Measurements from ENCODE around the gene TTC21A.
A peak's percentile ranks its signal among the peaks of the same experiment; 100 is the strongest.

Gene TTC21A

DNA sequence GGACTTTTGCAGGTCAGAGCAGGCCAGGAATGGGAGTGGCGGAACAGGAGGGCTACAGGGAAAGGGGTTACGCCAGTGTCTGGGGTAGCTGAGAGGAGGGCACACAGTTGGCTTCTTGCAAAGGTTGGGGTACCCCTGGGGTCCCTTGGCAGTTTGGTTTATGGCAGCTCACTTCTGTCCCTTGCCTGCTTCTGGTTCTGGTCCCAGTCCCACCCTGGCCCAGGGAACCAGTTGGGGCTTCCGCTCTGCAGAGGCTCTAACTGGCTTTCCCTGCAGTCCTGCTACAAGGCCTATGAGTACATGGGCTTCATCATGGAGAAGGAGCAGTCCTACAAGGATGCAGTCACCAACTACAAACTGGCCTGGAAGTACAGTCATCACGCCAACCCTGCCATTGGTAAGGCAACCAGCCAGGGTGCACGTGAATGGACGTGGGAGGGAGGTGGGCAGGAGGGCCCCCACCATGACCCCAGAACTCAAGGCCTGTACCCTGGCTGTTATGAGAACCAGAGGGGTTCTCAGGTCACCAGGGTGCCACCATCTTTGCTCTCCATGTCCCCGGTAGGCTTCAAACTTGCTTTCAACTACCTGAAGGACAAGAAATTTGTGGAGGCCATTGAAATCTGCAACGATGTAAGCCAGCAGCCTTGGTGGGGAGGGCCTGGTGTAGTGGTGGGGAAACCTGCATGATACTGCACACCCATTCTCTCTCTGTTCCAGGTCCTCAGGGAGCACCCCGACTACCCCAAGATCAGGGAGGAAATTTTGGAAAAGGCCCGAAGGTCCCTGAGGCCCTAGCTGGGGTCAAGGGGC, 30.7 kb downstream of the TTC21A start:
- no peak for DNase-seq

GRCh38 chr3:39138804-39139415, 31.4 kb downstream of the TTC21A start:
- no peak for DNase-seq

- DNase-seq: no peak
Observed at GRCh38 chr3:39139442-39139841, 32.0 kb downstream of the TTC21A start.

DNA sequence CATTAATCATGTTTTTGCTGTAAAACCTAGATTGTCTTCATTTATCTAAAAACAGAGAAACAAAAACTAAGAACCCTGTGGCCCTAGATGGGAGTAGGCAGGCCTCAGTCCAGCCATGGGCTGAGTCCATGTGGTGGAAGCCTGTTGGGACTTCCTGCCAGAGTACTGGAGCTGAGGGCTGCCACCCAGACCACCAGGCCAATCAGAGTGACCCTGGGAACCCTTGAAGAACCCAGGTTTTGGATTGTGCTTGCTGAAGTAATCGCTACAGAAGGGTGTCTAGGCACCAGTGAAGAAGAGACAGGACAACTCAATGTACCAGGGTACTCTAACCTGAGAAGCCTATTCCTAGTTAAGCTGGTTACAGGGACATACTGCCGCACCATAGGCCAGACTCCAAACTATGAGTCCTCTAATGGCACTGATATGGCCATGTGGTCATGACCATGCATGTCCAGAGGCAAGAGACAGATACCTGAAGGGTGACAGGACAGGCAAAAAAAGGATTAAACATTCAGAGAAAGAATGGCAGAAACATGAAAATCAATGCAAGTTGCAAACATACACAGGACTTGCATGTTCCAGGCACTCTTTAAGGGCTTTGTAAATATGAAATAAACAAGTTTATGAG, 33.0 kb downstream of the TTC21A start:
- DNase-seq: no peak

GRCh38 chr3:39141171-39141995, 33.9 kb downstream of the TTC21A start:
- DNase-seq: no peak

DNA sequence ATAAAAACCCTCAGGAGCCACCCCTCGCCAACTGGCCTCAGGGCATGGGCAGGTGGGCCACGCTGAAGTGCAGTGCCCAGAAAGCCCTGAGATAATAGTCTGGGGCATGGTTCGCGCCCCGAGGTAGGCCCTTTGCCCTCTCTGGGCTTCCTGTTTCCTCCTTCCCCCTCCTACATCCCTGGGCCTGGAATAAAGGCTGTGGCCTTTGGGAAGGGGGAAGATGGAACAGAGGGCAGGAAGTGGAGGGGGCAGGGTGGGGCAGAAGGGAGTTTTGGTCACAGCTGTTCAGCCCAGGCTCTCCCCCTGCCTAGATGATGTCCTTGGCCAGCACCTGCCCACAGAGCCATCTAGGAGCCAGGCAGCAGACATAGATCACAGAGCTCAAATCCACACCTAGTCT, 34.6 kb downstream of the TTC21A start:
- DNase-seq: no peak

DNA sequence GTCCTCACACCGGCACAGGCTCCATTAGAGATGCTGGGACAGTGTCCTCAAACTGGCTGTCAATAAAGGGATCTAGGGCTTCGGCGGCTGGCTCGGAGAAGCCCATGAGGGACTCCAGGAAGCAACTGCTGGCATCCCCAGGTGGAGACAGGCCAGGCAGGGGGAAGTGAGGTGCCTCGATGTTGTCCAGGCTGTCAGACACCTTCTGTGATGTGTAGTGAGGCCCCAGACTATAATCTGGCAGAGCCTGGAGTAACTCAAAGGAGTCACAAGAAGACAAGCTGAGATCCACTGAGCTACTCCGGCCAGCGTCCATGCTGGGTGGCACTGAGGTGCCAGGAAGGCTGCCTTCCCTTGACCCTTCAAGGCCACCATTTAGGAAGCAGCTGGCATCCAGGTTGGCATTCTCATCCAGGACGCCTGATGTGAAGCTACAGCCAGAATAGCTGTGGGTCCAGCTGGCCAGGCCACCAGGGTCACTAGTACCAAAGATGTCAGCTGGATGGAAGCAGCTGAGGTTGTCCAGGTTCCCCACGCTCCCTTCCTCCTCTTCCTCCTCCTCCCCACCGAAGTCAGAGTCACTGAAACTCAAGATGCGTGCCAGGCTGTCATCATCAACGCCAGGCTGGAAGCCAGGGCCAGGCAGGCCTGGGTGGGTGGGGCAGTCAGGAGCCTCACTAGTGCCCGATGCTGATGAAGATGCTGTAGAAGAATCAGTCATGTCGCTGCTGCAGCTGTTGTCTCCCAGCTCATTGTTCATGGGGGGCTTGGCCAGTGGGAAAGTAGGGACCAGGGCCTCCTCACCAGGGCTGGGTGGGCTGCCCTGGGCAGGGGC, 35.8 kb downstream of the TTC21A start:
- DNase-seq: no peak

- no peak for DNase-seq
Observed at GRCh38 chr3:39144095-39144747, 36.7 kb downstream of the TTC21A start.

- DNase-seq: no peak
Observed at GRCh38 chr3:39144748-39145380, 37.4 kb downstream of the TTC21A start.

DNA sequence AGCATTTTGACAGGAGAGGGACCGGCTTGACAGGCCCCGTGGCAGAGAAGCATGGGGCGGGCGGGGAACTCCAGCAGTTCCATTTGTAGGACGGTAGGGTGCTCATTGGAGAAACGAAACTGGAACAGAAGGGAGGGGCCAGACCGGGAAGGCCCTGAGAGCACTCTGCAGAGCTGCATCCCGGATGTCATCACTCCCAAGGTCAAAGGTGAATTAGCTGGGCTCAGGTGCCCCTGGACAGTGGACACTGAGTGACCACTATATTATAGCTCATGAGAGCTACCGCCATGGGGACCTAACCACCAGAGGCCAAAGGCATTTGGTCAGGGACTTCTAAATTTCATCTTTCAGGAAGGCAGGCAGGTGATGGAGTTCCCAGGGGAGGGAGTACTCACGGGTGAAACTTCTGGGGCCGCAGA, 38.6 kb downstream of the TTC21A start:
- DNase-seq: no peak

GRCh38 chr3:39146611-39147591, 39.4 kb downstream of the TTC21A start:
- DNase-seq: peak; percentile 84

GRCh38 chr3:39147711-39148434, 40.4 kb downstream of the TTC21A start:
- no peak for DNase-seq

- DNase-seq: no peak
Observed at GRCh38 chr3:39148435-39149058, 41.1 kb downstream of the TTC21A start.

- DNase-seq: no peak
Observed at GRCh38 chr3:39149059-39149455, 41.6 kb downstream of the TTC21A start.

GRCh38 chr3:39149498-39150147, 42.1 kb downstream of the TTC21A start:
- DNase-seq: no peak

DNA sequence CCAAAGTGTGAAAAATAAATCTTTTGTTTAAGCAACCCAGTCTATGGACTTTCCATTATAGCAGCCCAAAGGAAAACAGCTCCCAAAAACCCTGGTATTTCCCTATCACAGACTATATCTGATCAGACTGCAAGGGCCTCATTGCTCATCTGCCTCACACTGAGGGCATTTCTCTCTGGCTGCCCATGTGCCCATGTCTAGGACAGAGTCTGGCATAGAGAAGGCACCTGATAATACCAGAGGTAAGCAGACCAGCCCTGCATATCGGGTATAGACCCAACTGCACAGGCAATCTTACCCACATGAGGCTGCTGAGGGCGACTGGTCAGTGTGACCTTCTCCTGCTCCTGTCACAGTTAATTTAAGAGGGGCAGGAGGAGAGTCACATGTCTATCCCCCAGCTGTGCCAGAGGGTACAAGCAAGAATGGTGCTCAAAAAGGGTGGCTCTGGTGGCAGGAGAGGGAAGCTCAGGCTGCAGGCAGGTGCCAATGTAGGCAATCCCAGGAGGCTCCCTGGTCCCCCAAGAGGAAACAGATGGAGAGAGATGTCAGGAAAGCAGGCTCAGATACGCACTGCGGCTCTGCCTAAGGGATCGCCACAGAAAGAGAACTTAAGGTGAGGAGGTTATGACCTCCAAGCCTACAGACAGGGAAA, 42.8 kb downstream of the TTC21A start:
- no peak for DNase-seq

- DNase-seq: peak; percentile 78
Observed at GRCh38 chr3:39150803-39151631, 43.5 kb downstream of the TTC21A start.

Measured in stimulated activated CD4-positive, alpha-beta T cell treated with anti-CD3 and anti-CD28 coated beads, Interleukin-4, amount 100 ng/mL, for 24 hours (primary cell).